Neural cell (in vitro differentiated cells): ENCODE results near the gene SLC19A1. TPM values are rescaled to one million over a fixed set of nuclear protein-coding genes. Genes with fewer than 3 reads are reported as not detected.

Experiments used
- H2AFZ ChIP-seq: fragments of 200-600, 300-800 bp; sonication (generic), shearing (Covaris generic); 2 replicates; pipeline ENCODE4 v1.6.0; 2014; ENCODE audit warnings: low read depth, mild to moderate bottlenecking, antibody characterized with exemption, low read length, moderate library complexity
- H3F3A ChIP-seq: fragments of 200-600 bp; shearing (Covaris generic); 2 replicates; pipeline ENCODE4 v1.6.1; 2016; ENCODE audit warnings: mild to moderate bottlenecking, moderate library complexity, mixed read lengths, antibody characterized with exemption, low read length; ENCODE audit not compliant: insufficient read depth, poor library complexity, severe bottlenecking
- H3K27ac ChIP-seq: fragments of 200-600, 300-800 bp; sonication (generic), shearing (Covaris generic); 2 replicates; pipeline ENCODE4 v1.5.1; 2014; ENCODE audit warnings: mild to moderate bottlenecking, low read length, moderate library complexity
- H3K27me3 ChIP-seq: fragments of 300-800, 200-600 bp; sonication (generic), shearing (Covaris generic); 2 replicates; pipeline ENCODE4 v1.6.0; 2014; ENCODE audit warnings: mild to moderate bottlenecking, low read depth, low read length, moderate library complexity; ENCODE audit not compliant: insufficient read depth
- H3K36me3 ChIP-seq: fragments of 300-800, 200-600 bp; sonication (generic), shearing (Covaris generic); 2 replicates; pipeline ENCODE4 v1.5.1; 2014; ENCODE audit warnings: mild to moderate bottlenecking, antibody characterized with exemption, low read length, moderate library complexity; ENCODE audit not compliant: insufficient read depth
- H3K4me2 ChIP-seq: fragments of 300-800, 200-600 bp; sonication (generic), shearing (Covaris generic); 2 replicates; pipeline ENCODE4 v1.6.0; 2014; ENCODE audit warnings: mild to moderate bottlenecking, low read length
- H3K4me3 ChIP-seq: fragments of 300-800, 200-600 bp; sonication (generic), shearing (Covaris generic); 2 replicates; pipeline ENCODE4 v1.5.1; 2014; ENCODE audit warnings: mild to moderate bottlenecking, low read length, moderate library complexity
- H3K79me2 ChIP-seq: fragments of 200-600 bp; shearing (Covaris generic); replicated peaks from 2 replicates; pipeline ENCODE4 v1.6.0; 2014; ENCODE audit warnings: mild to moderate bottlenecking, low read length, moderate library complexity; ENCODE audit not compliant: insufficient read depth
- H3K9ac ChIP-seq: fragments of 300-800, 200-600 bp; sonication (generic), shearing (Covaris generic); 2 replicates; pipeline ENCODE4 v1.6.1; 2016; ENCODE audit warnings: mild to moderate bottlenecking, low read length, mixed read lengths
- H3K9me2 ChIP-seq: fragments of 200-600 bp; shearing (Covaris generic); 2 replicates; pipeline ENCODE4 v1.6.1; 2016; ENCODE audit warnings: mild to moderate bottlenecking, low read length, mixed read lengths; ENCODE audit not compliant: insufficient read depth
- H3K9me3 ChIP-seq: fragments of 200-600, 300-800 bp; sonication (generic), shearing (Covaris generic); 2 replicates; pipeline ENCODE4 v1.6.1; 2016; ENCODE audit warnings: mild to moderate bottlenecking, mixed run types, low read length, moderate library complexity, mixed read lengths
- H4K20me1 ChIP-seq: fragments of 200-600 bp; shearing (Covaris generic); 2 replicates; pipeline ENCODE4 v1.6.1; 2016; ENCODE audit warnings: mild to moderate bottlenecking, mixed run types; ENCODE audit not compliant: insufficient read depth
- EP300 ChIP-seq: fragments of 450-650 bp; conservative IDR thresholded peaks from 2 replicates; pipeline ENCODE4 v1.6.1; 2014; ENCODE audit warnings: antibody characterized with exemption, mild to moderate bottlenecking, moderate library complexity; ENCODE audit not compliant: poor library complexity, severe bottlenecking
- EZH2 ChIP-seq: fragments of 200-600, 300-800 bp; shearing (Covaris generic), sonication (generic); IDR thresholded peaks from 2 replicates; pipeline ENCODE4 v1.6.1; 2014; ENCODE audit warnings: antibody characterized with exemption, low read length, borderline replicate concordance, mild to moderate bottlenecking; ENCODE audit not compliant: insufficient read depth, poor library complexity, severe bottlenecking
- MXI1 ChIP-seq: fragments of 450-650 bp; conservative IDR thresholded peaks from 2 replicates; pipeline ENCODE4 v1.6.1; 2014; ENCODE audit warnings: antibody characterized with exemption, mild to moderate bottlenecking; ENCODE audit not compliant: poor library complexity, severe bottlenecking
- POLR2AphosphoS5 ChIP-seq: IDR thresholded peaks from 2 replicates; pipeline ENCODE4 v1.6.1; 2012
- RAD21 ChIP-seq: fragments of 450-650 bp; conservative IDR thresholded peaks from 2 replicates; pipeline ENCODE4 v1.6.1; 2014; ENCODE audit warnings: antibody characterized with exemption, mild to moderate bottlenecking, moderate library complexity
- SMC3 ChIP-seq: fragments of 450-650 bp; conservative IDR thresholded peaks from 2 replicates; pipeline ENCODE4 v1.6.1; 2014; ENCODE audit warnings: antibody characterized with exemption, mild to moderate bottlenecking, moderate library complexity; ENCODE audit not compliant: poor library complexity
- TAF1 ChIP-seq: IDR thresholded peaks from 2 replicates; pipeline ENCODE4 v1.6.1; 2012; ENCODE audit warnings: low read depth
- polyA plus RNA-seq: library from polyadenylated mRNA; depleted of rRNA; stranded (reverse); fragments of >200 nt; gene quantifications from 2 replicates; pipeline ENCODE4 v1.2.3, GENCODE V29; 2014
- TF ChIP-seq, protein P1 (sequence below): fragments of 450-650 bp; IDR thresholded peaks from 2 replicates; pipeline ENCODE4 v1.5.1; 2014; ENCODE audit warnings: antibody characterized with exemption, mild to moderate bottlenecking, moderate library complexity; ENCODE audit not compliant: poor library complexity, severe bottlenecking
- TF ChIP-seq, protein P2 (sequence below): IDR thresholded peaks from 2 replicates; pipeline ENCODE4 v1.6.1; 2012; ENCODE audit warnings: borderline replicate concordance

SLC19A1 gene
- polyA plus RNA-seq, 1 donor from 2014 or later, result 2.9 TPM

DNA sequence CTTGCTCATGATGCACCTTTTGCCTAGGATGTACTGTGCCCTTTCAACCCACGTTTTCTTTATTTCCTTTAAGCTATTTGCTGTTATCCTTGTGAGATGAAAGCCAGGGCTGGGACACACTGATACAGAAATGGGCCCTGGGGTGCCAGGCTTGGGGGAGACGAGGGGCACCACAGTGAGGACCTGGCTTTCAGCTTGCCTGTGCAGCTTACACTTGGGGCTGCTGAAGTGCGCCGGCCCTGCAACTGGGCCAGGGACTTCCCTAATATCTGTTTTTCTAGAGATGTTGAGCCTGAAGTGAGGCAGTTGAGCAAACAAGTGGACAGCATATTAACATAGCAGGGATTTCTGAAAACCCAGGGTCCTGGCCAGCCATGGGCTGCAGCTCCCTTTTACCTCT, 42.5 kb upstream of the SLC19A1 start:
- Histone ChIP-seq H4K20me1 (no peaks in the 10 kb centered on the region), H3K9me3 (no peaks in the 10 kb centered on the region), H3K9ac (no peak overlapping the region), H3K4me2 (no peak overlapping the region), H3K27me3 (peaks cover 5% of the 10 kb centered on the region), H3K4me3 (no peak overlapping the region), H3K27ac (no peak overlapping the region), H3K79me2 (no peaks in the 10 kb centered on the region), H3F3A (no peaks in the 10 kb centered on the region), H3K9me2 (no peaks in the 10 kb centered on the region), H3K36me3 (no peaks in the 10 kb centered on the region), H2AFZ (no peak overlapping the region)
- TF ChIP-seq EP300 (no peak), TAF1 (no peak), RAD21 (no peak), SMC3 (no peak), MXI1 (no peak), EZH2 (no peak)
- TF ChIP-seq, protein P1, sequence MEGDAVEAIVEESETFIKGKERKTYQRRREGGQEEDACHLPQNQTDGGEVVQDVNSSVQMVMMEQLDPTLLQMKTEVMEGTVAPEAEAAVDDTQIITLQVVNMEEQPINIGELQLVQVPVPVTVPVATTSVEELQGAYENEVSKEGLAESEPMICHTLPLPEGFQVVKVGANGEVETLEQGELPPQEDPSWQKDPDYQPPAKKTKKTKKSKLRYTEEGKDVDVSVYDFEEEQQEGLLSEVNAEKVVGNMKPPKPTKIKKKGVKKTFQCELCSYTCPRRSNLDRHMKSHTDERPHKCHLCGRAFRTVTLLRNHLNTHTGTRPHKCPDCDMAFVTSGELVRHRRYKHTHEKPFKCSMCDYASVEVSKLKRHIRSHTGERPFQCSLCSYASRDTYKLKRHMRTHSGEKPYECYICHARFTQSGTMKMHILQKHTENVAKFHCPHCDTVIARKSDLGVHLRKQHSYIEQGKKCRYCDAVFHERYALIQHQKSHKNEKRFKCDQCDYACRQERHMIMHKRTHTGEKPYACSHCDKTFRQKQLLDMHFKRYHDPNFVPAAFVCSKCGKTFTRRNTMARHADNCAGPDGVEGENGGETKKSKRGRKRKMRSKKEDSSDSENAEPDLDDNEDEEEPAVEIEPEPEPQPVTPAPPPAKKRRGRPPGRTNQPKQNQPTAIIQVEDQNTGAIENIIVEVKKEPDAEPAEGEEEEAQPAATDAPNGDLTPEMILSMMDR, result no peak
- TF ChIP-seq, protein P2, sequence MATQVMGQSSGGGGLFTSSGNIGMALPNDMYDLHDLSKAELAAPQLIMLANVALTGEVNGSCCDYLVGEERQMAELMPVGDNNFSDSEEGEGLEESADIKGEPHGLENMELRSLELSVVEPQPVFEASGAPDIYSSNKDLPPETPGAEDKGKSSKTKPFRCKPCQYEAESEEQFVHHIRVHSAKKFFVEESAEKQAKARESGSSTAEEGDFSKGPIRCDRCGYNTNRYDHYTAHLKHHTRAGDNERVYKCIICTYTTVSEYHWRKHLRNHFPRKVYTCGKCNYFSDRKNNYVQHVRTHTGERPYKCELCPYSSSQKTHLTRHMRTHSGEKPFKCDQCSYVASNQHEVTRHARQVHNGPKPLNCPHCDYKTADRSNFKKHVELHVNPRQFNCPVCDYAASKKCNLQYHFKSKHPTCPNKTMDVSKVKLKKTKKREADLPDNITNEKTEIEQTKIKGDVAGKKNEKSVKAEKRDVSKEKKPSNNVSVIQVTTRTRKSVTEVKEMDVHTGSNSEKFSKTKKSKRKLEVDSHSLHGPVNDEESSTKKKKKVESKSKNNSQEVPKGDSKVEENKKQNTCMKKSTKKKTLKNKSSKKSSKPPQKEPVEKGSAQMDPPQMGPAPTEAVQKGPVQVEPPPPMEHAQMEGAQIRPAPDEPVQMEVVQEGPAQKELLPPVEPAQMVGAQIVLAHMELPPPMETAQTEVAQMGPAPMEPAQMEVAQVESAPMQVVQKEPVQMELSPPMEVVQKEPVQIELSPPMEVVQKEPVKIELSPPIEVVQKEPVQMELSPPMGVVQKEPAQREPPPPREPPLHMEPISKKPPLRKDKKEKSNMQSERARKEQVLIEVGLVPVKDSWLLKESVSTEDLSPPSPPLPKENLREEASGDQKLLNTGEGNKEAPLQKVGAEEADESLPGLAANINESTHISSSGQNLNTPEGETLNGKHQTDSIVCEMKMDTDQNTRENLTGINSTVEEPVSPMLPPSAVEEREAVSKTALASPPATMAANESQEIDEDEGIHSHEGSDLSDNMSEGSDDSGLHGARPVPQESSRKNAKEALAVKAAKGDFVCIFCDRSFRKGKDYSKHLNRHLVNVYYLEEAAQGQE, result no peak

DNA sequence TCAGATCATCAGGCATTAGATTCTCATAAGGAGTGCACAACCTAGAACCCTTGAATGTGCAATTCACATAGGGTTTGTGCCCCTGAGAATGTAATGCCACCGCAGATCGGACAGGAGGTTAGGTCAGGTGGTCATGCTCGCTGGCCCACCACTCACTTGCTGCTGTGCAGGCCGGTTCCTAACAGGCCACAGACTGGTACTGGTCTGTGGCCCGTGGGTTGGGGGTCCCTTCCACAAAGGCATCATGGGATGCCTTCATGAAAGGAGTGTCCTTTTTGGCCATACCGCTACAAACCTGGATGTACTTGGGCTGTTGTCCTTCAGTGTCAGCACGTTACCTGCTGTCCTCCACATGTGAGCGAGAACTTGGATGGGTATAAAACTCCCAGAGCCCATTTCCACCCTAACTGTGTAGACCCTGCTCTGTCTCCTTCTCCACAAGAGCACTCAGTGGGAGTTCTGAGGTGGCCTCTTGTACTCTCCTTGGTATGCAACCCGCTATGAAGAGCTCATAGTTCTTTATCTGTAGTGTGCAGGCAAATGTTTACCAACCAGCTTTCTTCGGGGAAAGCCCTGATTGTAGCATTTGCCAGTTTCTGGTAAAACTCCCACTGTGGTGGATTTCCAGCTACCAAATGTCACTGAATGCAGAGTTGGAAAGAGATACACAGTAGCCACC, 41.7 kb upstream of the SLC19A1 start:
- no peaks in the 10 kb centered on the region for H3K9me3 ChIP-seq
- no peak for TF ChIP-seq SMC3
- TF ChIP-seq MXI1, result no peak
- no peak for TF ChIP-seq RAD21
- TF ChIP-seq EP300, result no peak
- TF ChIP-seq, protein P2, result no peak
- no peak for TF ChIP-seq EZH2
- no peak for TF ChIP-seq POLR2AphosphoS5
- TF ChIP-seq TAF1, result no peak
- TF ChIP-seq, protein P1, result no peak
- no peaks in the 10 kb centered on the region for H4K20me1 ChIP-seq
- H2AFZ ChIP-seq, result no peak overlapping the region
- no peaks in the 10 kb centered on the region for H3K36me3 ChIP-seq
- no peak overlapping the region for H3K4me3 ChIP-seq
- H3K9ac ChIP-seq, result no peak overlapping the region
- no peaks in the 10 kb centered on the region for H3K27me3 ChIP-seq
- H3K4me2 ChIP-seq, result no peak overlapping the region
- H3F3A ChIP-seq, result no peaks in the 10 kb centered on the region
- H3K27ac ChIP-seq, result no peak overlapping the region
- H3K9me2 ChIP-seq, result no peaks in the 10 kb centered on the region
- H3K79me2 ChIP-seq, result no peaks in the 10 kb centered on the region
